Ascending aorta (tissue), 2 donors: ENCODE data around the gene TAS1R2. TPM values are rescaled to one million over a fixed set of nuclear protein-coding genes. Genes with fewer than 3 reads are reported as not detected.
A peak's percentile ranks its signal among the peaks of the same experiment; 100 is the strongest.

ENCODE experiments used
- DNase-seq, 2 donors: peaks; one replicate each; pipeline ENCODE4 v3.0.0-alpha.2; 2019; ENCODE audit warnings: low spot score in 2 of 2
- H3K27ac ChIP-seq, 2 donors: fragments of 200-600 bp; sonication (generic); one replicate each; pipeline ENCODE4 v1.5.1; 2016 to 2017; ENCODE audit warnings: mild to moderate bottlenecking in 1 of 2
- H3K27me3 ChIP-seq: fragments of 200-600 bp; sonication (generic); one replicate; pipeline ENCODE4 v1.5.1; 2017
- H3K36me3 ChIP-seq, 2 donors: fragments of 200-600 bp; sonication (generic); one replicate each; pipeline ENCODE4 v1.5.1; 2016
- H3K4me1 ChIP-seq, 2 donors: fragments of 200-600 bp; sonication (generic); one replicate each; pipeline ENCODE4 v1.5.1; 2016 to 2017; ENCODE audit warnings: mild to moderate bottlenecking in 1 of 2
- H3K4me3 ChIP-seq, 2 donors: fragments of 200-600 bp; sonication (generic); one replicate each; pipeline ENCODE4 v1.5.1; 2016 to 2017; ENCODE audit warnings: mild to moderate bottlenecking in 1 of 2
- H3K9me3 ChIP-seq, 2 donors: fragments of 200-600 bp; sonication (generic); one replicate each; pipeline ENCODE4 v1.5.1; 2016
- CTCF ChIP-seq, 3 experiments: fragments of 200-600 bp in 2 of 3; fragments of 450-650 bp in 1 of 3; sonication (generic) in 2 of 3; IDR thresholded peaks; one replicate each; pipeline ENCODE4 v1.5.1; 2016 to 2019; ENCODE audit warnings: antibody characterized with exemption in 3 of 3, mild to moderate bottlenecking in 1 of 3, moderate library complexity in 1 of 3
- intact Hi-C: fragments of 100-400 bp; cut with DNase I; formaldehyde crosslinking; loops from one replicate; pipeline ENCODE4 v1.15.1; 2023
- total RNA-seq: library from RNA; depleted of rRNA; stranded (reverse); fragments of >200 nt; gene quantifications from one replicate; pipeline ENCODE4 v1.1.0, GENCODE V29; 2016

The TAS1R2 gene
- total RNA-seq, 1 donor from 2014 or later, result not detected

DNA sequence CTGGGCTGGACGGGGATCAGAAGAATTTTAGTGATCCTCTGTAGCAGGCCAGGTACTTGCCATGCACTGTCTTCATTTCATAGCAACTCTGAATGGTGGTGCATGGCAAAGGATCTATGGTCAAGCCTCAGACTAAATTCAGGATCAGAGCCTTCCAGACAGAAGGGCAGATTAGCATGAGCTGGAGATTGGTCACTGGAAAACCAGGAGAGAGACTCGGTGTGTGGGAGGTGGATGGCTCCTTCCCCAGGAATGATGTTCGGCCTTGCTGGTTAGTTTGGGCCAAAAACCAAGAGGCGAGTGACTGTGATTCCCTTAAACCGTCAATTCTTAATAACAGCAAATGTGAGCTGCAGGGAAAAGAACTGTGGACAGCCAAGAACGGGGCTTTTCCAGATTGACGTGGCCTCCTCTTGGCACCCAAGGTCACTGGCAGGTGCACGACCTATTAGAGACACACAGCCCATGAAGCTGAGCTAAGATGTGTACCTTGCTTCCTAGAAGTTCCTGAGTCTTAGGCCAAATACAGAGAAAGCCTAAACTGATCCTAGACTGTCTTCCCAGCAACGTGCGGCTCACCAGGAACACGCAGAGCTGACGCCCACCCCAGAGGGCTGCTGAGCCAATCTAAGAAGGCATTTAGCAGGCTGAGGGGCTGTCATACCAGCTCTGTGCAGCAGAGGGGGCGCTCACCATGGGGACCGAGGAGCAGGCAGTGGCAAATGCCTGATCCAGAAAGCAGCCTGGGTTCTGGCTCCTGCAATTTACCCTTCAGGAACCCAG, 24.4 kb upstream of the TAS1R2 start:
- peak in 1 of 2 donors; percentile 82 for DNase-seq

DNA sequence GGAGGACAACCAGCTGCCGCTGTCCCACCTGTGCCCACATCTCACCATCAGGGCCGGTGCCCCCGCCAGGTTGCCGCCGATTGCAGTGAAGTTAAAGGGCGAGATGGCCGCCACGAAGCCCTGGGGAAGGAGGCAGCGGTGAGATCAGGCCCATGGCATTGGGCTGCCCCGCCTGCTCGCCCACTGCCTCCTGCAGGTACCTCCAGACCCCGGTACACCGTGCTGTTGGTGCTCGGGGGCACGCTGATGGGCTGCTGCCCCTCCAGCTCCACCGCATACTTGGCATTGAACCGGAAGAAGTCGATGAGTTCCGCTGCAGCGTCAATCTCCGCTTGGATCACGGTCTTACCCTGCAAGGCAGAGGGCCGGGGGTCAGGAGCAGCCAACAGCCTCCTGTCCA, 23.6 kb upstream of the TAS1R2 start:
- H3K27me3 ChIP-seq, result no peaks in the 10 kb centered on the region
- H3K4me1 ChIP-seq, result peaks cover 0 to 3% of the 10 kb centered on the region in 2 donors
- H3K27ac ChIP-seq, result no peak overlapping the region
- TF ChIP-seq CTCF (IDR thresholded peaks at IDR 0.05), result no peak
- no peaks in the 10 kb centered on the region for H3K9me3 ChIP-seq
- no peak overlapping the region for H3K4me3 ChIP-seq
- intact Hi-C loops, result loop anchor here (5.0 kb wide), 1 partner anchor 214 kb away; no protein-coding TSS in a partner anchor
- peaks cover 5 to 20% of the 10 kb centered on the region in 2 donors for H3K36me3 ChIP-seq
- no peak for DNase-seq

More for the DNA sequence above, 24.4 kb upstream of the TAS1R2 start:
- Histone ChIP-seq H3K27me3 (no peaks in the 10 kb centered on the region), H3K4me3 (no peak overlapping the region), H3K27ac (no peak overlapping the region), H3K4me1 (peaks cover 0 to 3% of the 10 kb centered on the region in 2 donors), H3K9me3 (no peaks in the 10 kb centered on the region), H3K36me3 (peaks cover 5 to 24% of the 10 kb centered on the region in 2 donors)
- intact Hi-C loops, result loop anchor here (1.0 to 5.0 kb wide), 2 partner anchors 88 to 213 kb away; no protein-coding TSS in a partner anchor
- peak; percentile 87 to 95 (median 90) for TF ChIP-seq CTCF (IDR thresholded peaks at IDR 0.05)

DNA sequence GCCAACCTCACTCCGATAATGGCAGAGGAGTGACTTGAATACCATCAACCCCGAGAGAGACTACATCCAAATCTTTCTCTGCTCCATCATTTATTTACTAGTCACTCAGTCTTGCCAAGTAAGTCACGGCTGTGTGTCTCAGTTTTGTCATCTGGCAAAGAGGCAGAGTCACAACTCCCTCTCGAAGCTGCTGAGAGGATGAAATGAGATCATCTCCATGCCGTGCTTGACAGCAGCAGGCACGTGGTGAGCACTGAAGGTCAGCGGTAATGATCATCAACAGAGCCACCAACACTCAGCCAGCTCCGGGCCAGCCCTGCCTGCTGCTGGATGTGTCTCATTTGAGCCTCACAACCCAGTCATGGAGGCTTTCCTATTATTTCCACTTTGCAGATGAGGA, 23.0 kb upstream of the TAS1R2 start:
- Histone ChIP-seq H3K9me3 (no peaks in the 10 kb centered on the region), H3K36me3 (peaks cover 5 to 20% of the 10 kb centered on the region in 2 donors), H3K27ac (no peak overlapping the region), H3K4me1 (peaks cover 0 to 3% of the 10 kb centered on the region in 2 donors), H3K27me3 (no peaks in the 10 kb centered on the region), H3K4me3 (no peak overlapping the region)
- no peak for TF ChIP-seq CTCF (IDR thresholded peaks at IDR 0.05)
- intact Hi-C loops, result loop anchor here (5.0 kb wide), 1 partner anchor 215 kb away; no protein-coding TSS in a partner anchor
- no peak for DNase-seq

GRCh38 chr1:18881642-18882431, 22.4 kb upstream of the TAS1R2 start:
- intact Hi-C loops, result loop anchor here (5.0 kb wide), 1 partner anchor 215 kb away; no protein-coding TSS in a partner anchor
- TF ChIP-seq CTCF (IDR thresholded peaks at IDR 0.05), result no peak
- Histone ChIP-seq H3K4me3 (no peak overlapping the region), H3K27me3 (no peaks in the 10 kb centered on the region), H3K36me3 (peaks cover 5 to 20% of the 10 kb centered on the region in 2 donors), H3K27ac (no peak overlapping the region), H3K9me3 (no peaks in the 10 kb centered on the region), H3K4me1 (peaks cover 0 to 3% of the 10 kb centered on the region in 2 donors)
- DNase-seq, result no peak

DNA sequence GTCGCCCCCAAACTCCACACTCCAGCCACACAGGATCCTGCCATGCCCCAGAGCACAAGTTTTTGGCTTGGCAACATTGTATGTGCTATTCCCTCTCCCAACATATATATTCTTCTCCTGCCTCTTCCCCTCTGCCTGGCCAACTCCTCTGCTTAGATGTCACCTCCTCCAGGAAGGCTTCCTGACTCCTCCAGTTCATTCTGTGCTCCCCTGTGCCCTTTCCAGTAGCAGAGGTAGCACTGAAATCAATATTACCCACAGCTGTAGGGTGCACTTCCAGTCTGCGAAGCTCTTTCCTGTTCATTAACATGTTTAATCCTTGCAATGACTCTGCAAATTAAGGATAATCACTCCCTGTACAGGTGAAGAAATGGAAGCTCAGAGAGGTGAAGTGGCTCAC, 21.7 kb upstream of the TAS1R2 start:
- peaks cover 0 to 1% of the 10 kb centered on the region in 2 donors for H3K4me1 ChIP-seq
- no peak overlapping the region for H3K4me3 ChIP-seq
- intact Hi-C loops, result loop anchor here (5.0 kb wide), 1 partner anchor 216 kb away; no protein-coding TSS in a partner anchor
- H3K9me3 ChIP-seq, result no peaks in the 10 kb centered on the region
- TF ChIP-seq CTCF (IDR thresholded peaks at IDR 0.05), result no peak
- no peak for DNase-seq
- H3K36me3 ChIP-seq, result peaks cover 5 to 20% of the 10 kb centered on the region in 2 donors
- no peaks in the 10 kb centered on the region for H3K27me3 ChIP-seq
- H3K27ac ChIP-seq, result no peak overlapping the region
